Activated naive CD4-positive, alpha-beta T cell treated with anti-CD3 and anti-CD28 coated beads for 36 hours (primary cell): Measurements from ENCODE around the gene TFPI. TPM values are rescaled to one million over a fixed set of nuclear protein-coding genes. Genes with fewer than 3 reads are reported as not detected.

Source experiments
- CTCF ChIA-PET: fragments of 350-600 bp; sonication (Branson Sonifier 250); formaldehyde crosslinking; loops from one replicate; lab custom pipeline; 2021; ENCODE audit warnings: antibody characterized with exemption; lab: Charles Lee
- DNase-seq: peaks from one replicate; pipeline ENCODE4 v3.0.0-alpha.2; 2020
- H3K27ac Mint-ChIP-seq: one replicate; pipeline ENCODE4 v1.8.0; 2021; ENCODE audit warnings: mild to moderate bottlenecking, mixed read lengths
- H3K27me3 Mint-ChIP-seq: one replicate; pipeline ENCODE4 v1.8.0; 2021; ENCODE audit warnings: low read depth, mixed read lengths
- H3K36me3 Mint-ChIP-seq: one replicate; pipeline ENCODE4 v1.8.0; 2021; ENCODE audit warnings: low read depth, mixed read lengths
- H3K4me1 Mint-ChIP-seq: one replicate; pipeline ENCODE4 v1.8.0; 2021; ENCODE audit warnings: low read depth, mixed read lengths
- H3K4me3 Mint-ChIP-seq: one replicate; pipeline ENCODE4 v1.8.0; 2021; ENCODE audit warnings: mild to moderate bottlenecking, moderate library complexity, mixed read lengths
- H3K9me3 Mint-ChIP-seq: one replicate; pipeline ENCODE4 v1.8.0; 2021; ENCODE audit warnings: mixed read lengths
- intact Hi-C: fragments of 100-400 bp; cut with micrococcal nuclease; formaldehyde crosslinking; loops from one replicate; pipeline ENCODE4 v1.15.1; 2023
- total RNA-seq, 2 experiments: library from RNA; stranded (reverse); gene quantifications; one replicate each; pipeline ENCODE4 v1.2.3, GENCODE V29; 2021

Gene TFPI
- total RNA-seq, 2 experiments from 2014 or later = not detected

GRCh38 chr2:187493877-187494568 lies 60.2 kb downstream of the TFPI start:
- H3K9me3 Mint-ChIP-seq = peaks cover 9% of the 10 kb centered on the region
- no peaks in the 10 kb centered on the region for H3K27me3 Mint-ChIP-seq
- no peak overlapping the region for H3K4me3 Mint-ChIP-seq
- CTCF ChIA-PET = interaction anchor here (1.1 kb wide), 1 partner anchor 87 kb away, joined by 3 read pairs; no protein-coding TSS in a partner anchor
- no peaks in the 10 kb centered on the region for H3K4me1 Mint-ChIP-seq
- H3K36me3 Mint-ChIP-seq = no peaks in the 10 kb centered on the region
- H3K27ac Mint-ChIP-seq = no peak overlapping the region
- intact Hi-C loops = no loop called here
- DNase-seq = no peak

DNA sequence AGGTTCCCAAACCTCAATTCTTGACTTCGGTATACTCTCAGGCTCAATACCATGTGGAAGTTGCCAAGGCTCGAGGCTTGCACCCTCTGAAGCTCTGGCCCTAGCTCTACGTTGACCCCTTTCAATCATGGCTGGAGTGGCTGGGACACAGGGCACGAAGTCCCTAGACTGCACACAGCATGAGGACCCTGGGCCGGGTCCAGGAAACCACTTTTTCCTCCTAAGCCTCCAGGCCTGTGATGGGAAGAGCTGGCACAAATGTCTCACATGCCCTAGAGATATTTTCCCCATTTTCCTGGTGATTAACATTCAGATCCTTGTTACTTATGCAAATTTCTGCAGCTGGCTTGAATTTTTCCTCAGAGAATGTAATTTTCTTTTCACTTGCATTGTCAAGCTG lies 61.1 kb downstream of the TFPI start:
- Mint-ChIP-seq H3K27ac (no peak overlapping the region), H3K4me1 (no peaks in the 10 kb centered on the region), H3K4me3 (no peak overlapping the region), H3K27me3 (no peaks in the 10 kb centered on the region), H3K36me3 (no peaks in the 10 kb centered on the region), H3K9me3 (peaks cover 9% of the 10 kb centered on the region)
- no peak for DNase-seq
- intact Hi-C loops = no loop called here
- CTCF ChIA-PET = interaction anchor here (1.1 kb wide), 1 partner anchor 88 kb away, joined by 3 read pairs; no protein-coding TSS in a partner anchor

- Mint-ChIP-seq H3K27ac (no peak overlapping the region), H3K9me3 (no peaks in the 10 kb centered on the region), H3K4me1 (no peaks in the 10 kb centered on the region), H3K27me3 (no peaks in the 10 kb centered on the region), H3K36me3 (no peaks in the 10 kb centered on the region), H3K4me3 (no peak overlapping the region)
- CTCF ChIA-PET = no interaction called here
- DNase-seq = no peak
- intact Hi-C loops = no loop called here
Measured at GRCh38 chr2:187486241-187486640, 68.0 kb downstream of the TFPI start.

DNA sequence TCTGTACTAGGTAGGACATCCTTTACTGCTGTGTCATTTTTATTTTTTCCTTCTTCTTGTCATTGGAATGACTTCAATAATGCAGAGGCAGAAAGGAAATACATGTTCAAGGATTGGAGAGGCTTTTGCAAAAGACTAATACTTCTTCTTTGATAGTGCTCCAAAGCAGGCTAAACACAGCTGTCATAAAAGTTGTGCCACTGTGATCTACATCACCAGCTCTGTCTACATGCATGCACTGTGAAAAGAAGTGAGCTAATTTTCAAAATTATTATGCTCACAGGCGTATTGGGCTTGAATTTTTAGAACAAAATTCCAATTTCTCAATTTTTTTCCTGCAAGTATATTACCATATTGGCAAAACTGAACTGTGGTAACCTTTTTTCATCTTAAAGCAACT lies 68.7 kb downstream of the TFPI start:
- H3K4me3 Mint-ChIP-seq = no peak overlapping the region
- CTCF ChIA-PET = interaction anchor here (0.5 kb wide), 1 partner anchor 791 kb away, joined by 3 read pairs; no protein-coding TSS in a partner anchor
- H3K27ac Mint-ChIP-seq = no peak overlapping the region
- H3K36me3 Mint-ChIP-seq = no peaks in the 10 kb centered on the region
- intact Hi-C loops = no loop called here
- no peaks in the 10 kb centered on the region for H3K27me3 Mint-ChIP-seq
- H3K4me1 Mint-ChIP-seq = no peaks in the 10 kb centered on the region
- no peaks in the 10 kb centered on the region for H3K9me3 Mint-ChIP-seq
- no peak for DNase-seq

GRCh38 chr2:187483537-187483936 lies 70.7 kb downstream of the TFPI start:
- H3K4me1 Mint-ChIP-seq = no peaks in the 10 kb centered on the region
- no peaks in the 10 kb centered on the region for H3K36me3 Mint-ChIP-seq
- H3K4me3 Mint-ChIP-seq = no peak overlapping the region
- H3K27ac Mint-ChIP-seq = no peak overlapping the region
- intact Hi-C loops = no loop called here
- CTCF ChIA-PET = no interaction called here
- H3K9me3 Mint-ChIP-seq = no peaks in the 10 kb centered on the region
- no peak for DNase-seq
- peaks cover 2% of the 10 kb centered on the region for H3K27me3 Mint-ChIP-seq

DNA sequence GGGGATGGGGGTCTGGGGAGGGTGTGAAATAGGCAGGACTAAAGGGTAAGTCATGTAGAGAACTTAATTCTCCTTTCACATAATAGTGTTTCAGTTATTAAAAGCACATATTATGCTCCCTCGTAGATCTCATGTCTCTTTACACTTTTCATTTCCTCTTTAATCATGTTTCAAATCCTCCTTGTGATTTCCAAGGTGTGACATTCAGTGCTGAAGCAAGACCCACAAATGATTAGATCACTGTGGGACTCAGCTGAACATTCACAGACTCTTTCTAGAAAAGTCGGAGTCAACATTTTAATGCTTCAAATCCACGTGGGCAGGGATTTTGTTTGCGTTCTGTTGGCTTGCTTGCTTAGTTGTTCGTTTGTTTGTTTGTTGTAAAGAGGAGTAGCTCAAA lies 71.4 kb downstream of the TFPI start:
- H3K27me3 Mint-ChIP-seq = peaks cover 2% of the 10 kb centered on the region
- CTCF ChIA-PET = no interaction called here
- H3K4me1 Mint-ChIP-seq = no peaks in the 10 kb centered on the region
- DNase-seq = no peak
- H3K4me3 Mint-ChIP-seq = no peak overlapping the region
- H3K27ac Mint-ChIP-seq = no peak overlapping the region
- intact Hi-C loops = no loop called here
- no peaks in the 10 kb centered on the region for H3K36me3 Mint-ChIP-seq
- no peaks in the 10 kb centered on the region for H3K9me3 Mint-ChIP-seq

- Mint-ChIP-seq H3K27ac (no peak overlapping the region), H3K4me1 (no peaks in the 10 kb centered on the region), H3K4me3 (no peak overlapping the region), H3K27me3 (peaks cover 2% of the 10 kb centered on the region), H3K9me3 (no peaks in the 10 kb centered on the region), H3K36me3 (no peaks in the 10 kb centered on the region)
- intact Hi-C loops = no loop called here
- CTCF ChIA-PET = no interaction called here
- DNase-seq = no peak
Measured at GRCh38 chr2:187481543-187481942, 72.7 kb downstream of the TFPI start.

DNA sequence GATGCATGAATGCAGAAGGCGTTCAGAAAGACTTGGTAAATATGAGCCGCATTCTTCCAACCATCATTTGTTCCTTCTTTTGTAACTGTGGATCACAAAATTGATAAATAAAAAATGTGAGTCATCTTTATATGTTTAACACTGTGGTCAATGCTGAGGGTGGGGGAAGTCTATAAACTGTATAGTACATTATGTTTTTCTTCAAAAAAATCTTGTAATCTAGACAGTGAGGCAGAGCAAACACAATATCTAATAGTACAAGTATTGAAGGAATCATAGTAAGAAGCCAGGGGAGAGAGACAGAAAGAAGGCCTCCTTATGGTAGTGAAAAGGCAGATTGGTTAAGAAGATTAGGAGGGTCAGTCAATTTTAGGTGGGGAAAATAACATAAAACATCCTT lies 75.5 kb downstream of the TFPI start:
- intact Hi-C loops = no loop called here
- Mint-ChIP-seq H3K4me1 (no peaks in the 10 kb centered on the region), H3K36me3 (no peaks in the 10 kb centered on the region), H3K27ac (no peak overlapping the region), H3K27me3 (peaks cover 2% of the 10 kb centered on the region), H3K4me3 (no peak overlapping the region), H3K9me3 (no peaks in the 10 kb centered on the region)
- CTCF ChIA-PET = interaction anchor here (0.6 kb wide), 1 partner anchor 926 kb away, joined by 4 read pairs; no protein-coding TSS in a partner anchor
- DNase-seq = no peak

DNA sequence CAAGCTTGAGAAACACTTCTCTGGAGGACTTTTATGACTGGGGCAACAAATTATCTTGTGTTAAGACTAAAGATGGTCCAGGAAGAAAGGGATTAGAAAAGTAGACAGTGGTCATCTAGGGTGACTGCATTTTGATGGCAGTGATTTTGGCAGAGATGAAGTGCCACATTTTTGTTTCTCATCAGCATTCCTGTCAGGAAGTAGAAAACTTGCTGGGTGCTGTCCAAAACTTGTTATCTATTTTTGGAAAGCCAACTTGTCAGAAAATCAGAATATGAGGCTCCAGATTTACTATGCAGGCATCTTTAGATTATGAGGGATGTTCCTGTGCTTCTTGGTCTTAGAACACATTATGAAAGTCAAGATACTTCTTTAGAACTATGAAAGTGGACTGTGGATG lies 77.2 kb downstream of the TFPI start:
- Mint-ChIP-seq H3K36me3 (no peaks in the 10 kb centered on the region), H3K27ac (no peak overlapping the region), H3K27me3 (peaks cover 2% of the 10 kb centered on the region), H3K4me3 (no peak overlapping the region), H3K9me3 (no peaks in the 10 kb centered on the region), H3K4me1 (no peaks in the 10 kb centered on the region)
- intact Hi-C loops = no loop called here
- DNase-seq = no peak
- CTCF ChIA-PET = no interaction called here

- no peaks in the 10 kb centered on the region for H3K36me3 Mint-ChIP-seq
- CTCF ChIA-PET = no interaction called here
- no peak for DNase-seq
- H3K4me3 Mint-ChIP-seq = no peak overlapping the region
- no peaks in the 10 kb centered on the region for H3K4me1 Mint-ChIP-seq
- H3K9me3 Mint-ChIP-seq = no peaks in the 10 kb centered on the region
- intact Hi-C loops = no loop called here
- peaks cover 2% of the 10 kb centered on the region for H3K27me3 Mint-ChIP-seq
- no peak overlapping the region for H3K27ac Mint-ChIP-seq
Measured at GRCh38 chr2:187475499-187476248, 78.6 kb downstream of the TFPI start.

DNA sequence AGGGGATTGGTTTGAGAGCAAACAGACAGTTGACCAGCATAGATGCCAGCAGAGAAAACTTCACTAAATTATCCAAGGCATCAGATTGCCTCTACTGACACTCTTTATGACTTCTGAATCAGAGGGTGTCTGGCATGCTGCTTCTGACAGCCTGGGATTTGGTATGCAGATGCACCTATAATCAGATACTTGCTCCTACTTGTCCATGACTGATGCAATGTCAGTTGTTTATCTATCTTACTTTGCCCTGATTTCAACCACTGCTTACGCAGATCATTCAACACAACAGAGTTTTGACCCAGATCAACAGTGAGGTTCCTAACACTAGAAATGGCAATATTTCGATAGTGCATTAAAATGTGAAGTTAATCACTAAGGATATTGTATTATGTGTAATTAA lies 83.5 kb downstream of the TFPI start:
- H3K27me3 Mint-ChIP-seq = no peaks in the 10 kb centered on the region
- CTCF ChIA-PET = no interaction called here
- H3K4me1 Mint-ChIP-seq = no peaks in the 10 kb centered on the region
- no peaks in the 10 kb centered on the region for H3K36me3 Mint-ChIP-seq
- H3K9me3 Mint-ChIP-seq = no peaks in the 10 kb centered on the region
- no peak for DNase-seq
- intact Hi-C loops = no loop called here
- no peak overlapping the region for H3K27ac Mint-ChIP-seq
- no peak overlapping the region for H3K4me3 Mint-ChIP-seq

DNA sequence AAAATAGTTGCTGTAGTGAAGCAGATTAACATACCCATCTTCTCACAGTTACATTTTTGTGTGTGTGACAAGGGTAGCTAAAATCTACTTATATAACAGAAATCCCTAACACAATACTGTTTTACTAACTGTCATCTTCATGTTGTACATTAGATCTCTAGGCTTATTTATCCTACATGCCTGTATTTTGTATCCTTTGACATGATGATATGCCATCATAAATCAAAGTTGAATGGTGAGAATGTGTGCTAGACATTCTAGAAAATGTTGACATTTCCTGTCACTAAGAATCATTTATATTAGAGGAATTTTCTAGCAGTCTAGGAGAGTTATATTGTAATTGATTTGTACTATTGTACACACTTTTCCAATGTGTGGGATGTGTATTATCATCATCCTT lies 84.7 kb downstream of the TFPI start:
- Mint-ChIP-seq H3K27me3 (no peaks in the 10 kb centered on the region), H3K27ac (no peak overlapping the region), H3K36me3 (no peaks in the 10 kb centered on the region), H3K4me1 (no peaks in the 10 kb centered on the region), H3K9me3 (no peaks in the 10 kb centered on the region), H3K4me3 (no peak overlapping the region)
- CTCF ChIA-PET = interaction anchor here (0.6 kb wide), 1 partner anchor 189 kb away, joined by 3 read pairs; no protein-coding TSS in a partner anchor
- DNase-seq = no peak
- intact Hi-C loops = no loop called here

DNA sequence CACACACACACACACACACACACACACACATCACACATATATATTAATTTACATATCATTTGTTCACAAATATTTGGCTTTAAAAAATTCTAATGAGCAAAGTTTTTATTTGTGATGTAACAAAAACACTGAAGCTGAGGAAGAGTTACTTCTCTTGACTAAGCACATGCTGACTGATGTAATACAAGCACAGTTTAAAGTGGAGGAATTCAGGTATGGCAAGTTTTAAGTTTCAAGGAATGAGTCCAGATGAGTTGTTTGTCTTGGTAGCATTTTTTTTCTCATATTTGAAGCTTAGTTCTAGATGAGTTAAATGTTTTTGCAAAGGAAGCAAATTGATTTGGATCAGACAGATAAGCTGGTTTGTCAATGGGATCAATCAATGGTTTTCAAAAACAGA lies 86.0 kb downstream of the TFPI start:
- no peaks in the 10 kb centered on the region for H3K4me1 Mint-ChIP-seq
- intact Hi-C loops = no loop called here
- H3K4me3 Mint-ChIP-seq = no peak overlapping the region
- H3K27ac Mint-ChIP-seq = no peak overlapping the region
- DNase-seq = no peak
- H3K36me3 Mint-ChIP-seq = no peaks in the 10 kb centered on the region
- H3K9me3 Mint-ChIP-seq = no peaks in the 10 kb centered on the region
- no peaks in the 10 kb centered on the region for H3K27me3 Mint-ChIP-seq
- CTCF ChIA-PET = no interaction called here
